HepG2 (cell line): ENCODE measurements around the gene CACNG1. TPM values are rescaled to one million over a fixed set of nuclear protein-coding genes. Genes with fewer than 3 reads are reported as not detected.

ENCODE experiments used
- ATAC-seq: fragments of 200-7000 bp; cut with Tn5 transposase; 3 replicates; pipeline ENCODE4 v1.9.1; 2020; ENCODE audit warnings: mild to moderate bottlenecking, moderate library complexity
- BruUV-seq: library from RNA; stranded (reverse); fragments of 400-500 nt; replicated peaks from 2 replicates; lab custom pipeline; 2021; lab: Mats Ljungman, UMichigan
- CTCF ChIA-PET: fragments of 300-600 bp; formaldehyde crosslinking; extraction: SDS; loops from one replicate; lab custom pipeline; 2021; ENCODE audit warnings: low total read pairs, inconsistent platforms, low intra/inter-chr PET ratio; lab: Yijun Ruan, JAX
- POLR2A ChIA-PET: fragments of 350-600 bp; sonication (Branson Sonifier 250); formaldehyde crosslinking; loops from one replicate; lab custom pipeline; 2020; ENCODE audit warnings: antibody characterized with exemption, inconsistent platforms; lab: Yijun Ruan, JAX
- DNase-seq: peaks from one replicate; pipeline ENCODE4 v3.0.0-alpha.2; 2015; ENCODE audit warnings: low spot score
- FAIRE-seq: peaks from 3 replicates; lab custom pipeline; 2011; peaks lifted over from hg19 to GRCh38; lab: Jason Lieb, UNC
- H2AFZ ChIP-seq: one replicate; pipeline ENCODE4 v1.6.1; 2011; ENCODE audit warnings: low read length, inconsistent platforms
- H3K27ac ChIP-seq: fragments of 300-600 bp; 3 replicates; pipeline ENCODE4 v1.8.0; 2011; ENCODE audit warnings: mixed run types, mild to moderate bottlenecking, mixed read lengths, low read length, inconsistent platforms; ENCODE audit not compliant: insufficient read depth; ENCODE audit errors: extremely low read length
- H3K27me3 ChIP-seq, 2 experiments: fragments of 200-600 bp in 1 of 2; 2 replicates in 1 of 2; 3 replicates in 1 of 2; pipeline versions ENCODE4 v1.6.0 to v1.8.0; 2011; ENCODE audit warnings: low read length in 2 of 2, mild to moderate bottlenecking in 2 of 2, moderate library complexity in 2 of 2, inconsistent platforms in 1 of 2; ENCODE audit not compliant: insufficient read depth in 2 of 2, control insufficient read depth in 1 of 2
- H3K36me3 ChIP-seq, 2 experiments: fragments of 200-600 bp in 1 of 2; replicated peaks in 1 of 2; 2 replicates in 1 of 2; 3 replicates in 1 of 2; pipeline versions ENCODE4 v1.5.1 to v1.8.0; 2011; ENCODE audit warnings: low read length in 2 of 2, inconsistent platforms in 1 of 2; ENCODE audit not compliant: insufficient read depth in 2 of 2, control insufficient read depth in 1 of 2
- H3K4me1 ChIP-seq: 2 replicates; pipeline ENCODE4 v1.5.1; 2012; ENCODE audit warnings: low read length, inconsistent platforms; ENCODE audit not compliant: insufficient read depth
- H3K4me2 ChIP-seq: 2 replicates; pipeline ENCODE4 v1.6.0; 2011; ENCODE audit warnings: low read depth, low read length, inconsistent platforms
- H3K4me3 ChIP-seq, 3 experiments: fragments of 200-600 bp in 1 of 3; sonication (generic), shearing (Covaris generic) in 1 of 3; replicated peaks in 1 of 3; 2 replicates each; pipeline ENCODE4 v1.5.1; 2011 to 2016; ENCODE audit warnings: low read length in 3 of 3, inconsistent platforms in 2 of 3, low read depth in 2 of 3, mild to moderate bottlenecking in 2 of 3, control low read depth in 1 of 3, mixed read lengths in 1 of 3; ENCODE audit not compliant: insufficient read depth in 1 of 3
- H3K79me2 ChIP-seq: one replicate; pipeline ENCODE4 v1.6.1; 2011; ENCODE audit warnings: low read length, inconsistent platforms; ENCODE audit not compliant: insufficient read depth
- H3K9ac ChIP-seq: 2 replicates; pipeline ENCODE4 v1.6.0; 2011; ENCODE audit warnings: mild to moderate bottlenecking, low read depth, low read length, inconsistent platforms; ENCODE audit not compliant: insufficient read depth
- H3K9me3 ChIP-seq: 2 replicates; pipeline ENCODE4 v1.5.1; 2012; ENCODE audit warnings: mild to moderate bottlenecking, low read length
- H4K20me1 ChIP-seq: 2 replicates; pipeline ENCODE4 v1.6.0; 2011; ENCODE audit warnings: inconsistent platforms, mild to moderate bottlenecking, low read length, moderate library complexity; ENCODE audit not compliant: insufficient read depth
- HNRNPK ChIP-seq: fragments of 200-400 bp; formaldehyde crosslinking; IDR thresholded peaks from 2 replicates; pipeline ENCODE4 v1.6.1; 2018; ENCODE audit warnings: low read length, low read depth, moderate library complexity, mild to moderate bottlenecking; ENCODE audit not compliant: poor library complexity, severe bottlenecking
- THAP11 ChIP-seq: IDR thresholded peaks from 2 replicates; pipeline ENCODE4 v1.6.1; 2016; ENCODE audit warnings: missing biosample characterization, missing genetic modification reagents
- ZNF614 ChIP-seq: IDR thresholded peaks from 2 replicates; pipeline ENCODE4 v1.6.1; 2018; ENCODE audit warnings: missing biosample characterization, missing genetic modification reagents, inconsistent platforms, borderline replicate concordance
- ZNF770 ChIP-seq: sonication (generic); formaldehyde crosslinking; IDR thresholded peaks from 2 replicates; pipeline ENCODE4 v1.5.0; 2020; ENCODE audit warnings: mild to moderate bottlenecking, missing genetic modification reagents
- ZNF816 ChIP-seq: sonication (generic); formaldehyde crosslinking; IDR thresholded peaks from 2 replicates; pipeline ENCODE4 v1.8.0; 2022; ENCODE audit warnings: missing genetic modification reagents, mild to moderate bottlenecking, borderline replicate concordance
- WGBS: methylation state at CpG from one replicate; pipeline ENCODE4 v1.1.6; 2017; ENCODE audit warnings: low lambda C conversion rate; 5-methylcytosine and 5-hydroxymethylcytosine counted together
- in situ Hi-C: cut with HindIII; loops from 2 replicates; pipeline ENCODE4 v1.10.0; 2017; ENCODE audit warnings: low pct_unique_long_range_greater_than_20kb; ENCODE audit not compliant: extremely low pct_ligation_motif_present
- intact Hi-C: fragments of 100-400 bp; cut with micrococcal nuclease; formaldehyde crosslinking; loops from one replicate; pipeline ENCODE4 v1.10.0; 2022; ENCODE audit not compliant: unreplicated experiment
- polyA plus RNA-seq, 8 experiments: library from polyadenylated mRNA; depleted of rRNA in 3 of 8; stranded (reverse) in 7 of 8; unstranded in 1 of 8; fragments of >200 nt; fragmentation: Illumina TruSeq in 4 of 8; extraction: Trizol in 4 of 8; gene quantifications; 2 replicates each; pipeline versions ENCODE4 v1.2.1 to v1.2.3, GENCODE V29; 2011 to 2016; ENCODE audit warnings: low read depth in 4 of 8, missing spikeins in 1 of 8, mixed read lengths in 1 of 8; ENCODE audit not compliant: insufficient read depth in 1 of 8
- total RNA-seq, 5 experiments: library from RNA; depleted of rRNA; stranded (reverse); fragments of >200 nt; fragmentation: Illumina TruSeq; extraction: Trizol; gene quantifications; 2 replicates each; pipeline ENCODE4 v1.2.3, GENCODE V29; 2016; ENCODE audit warnings: low read depth in 1 of 5

CACNG1 gene
- total and polyA plus RNA-seq, 2 of the 13 experiments (the other 11 are each of a cell fraction or from before 2014, with no cell fraction given), result not detected

GRCh38 chr17:67095291-67095690, 50.9 kb downstream of the CACNG1 start (continued):
- peak; percentile 98 for TF ChIP-seq ZNF770 (CRISPR knock-in tag)

- POLR2A ChIA-PET, result interaction anchor here (0.6 kb wide), 1 partner anchor 119 kb away, joined by 3 read pairs; no protein-coding TSS in a partner anchor
- no peak for FAIRE-seq
- in situ Hi-C loops (no loop called here), intact Hi-C loops (no loop called here)
- Histone ChIP-seq H3K9ac (no peak overlapping the region), H3K79me2 (peaks cover 17% of the 10 kb centered on the region), H3K4me3 (no peak overlapping the region), H3K4me2 (no peak overlapping the region), H3K27me3 (no peaks in the 10 kb centered on the region), H2AFZ (no peak overlapping the region), H3K4me1 (peaks cover 25% of the 10 kb centered on the region), H4K20me1 (peaks cover 22% of the 10 kb centered on the region), H3K9me3 (no peaks in the 10 kb centered on the region), H3K36me3 (peaks cover 8 to 27% of the 10 kb centered on the region in 2 experiments), H3K27ac (no peak overlapping the region)
- BruUV-seq, result no TSS peak
- 94% methylated on average over 1 of the region's 1 CpG for WGBS
- peak; percentile 11 for DNase-seq
- no peak for TF ChIP-seq THAP11 (CRISPR knock-in tag)
- peak; percentile 56 for TF ChIP-seq HNRNPK
- no peak; the same call in 2 of the 3 replicates for ATAC-seq
- CTCF ChIA-PET, result no interaction called here
Measured at GRCh38 chr17:67095803-67096202, 51.4 kb downstream of the CACNG1 start.

- ChIA-PET CTCF (no interaction called here), POLR2A (no interaction called here)
- Histone ChIP-seq H3K9me3 (no peaks in the 10 kb centered on the region), H3K4me3 (no peak overlapping the region), H3K27ac (no peak overlapping the region), H3K36me3 (peaks cover 8 to 31% of the 10 kb centered on the region in 2 experiments), H3K4me2 (no peak overlapping the region), H3K79me2 (peaks cover 19% of the 10 kb centered on the region), H3K9ac (no peak overlapping the region), H2AFZ (no peak overlapping the region), H4K20me1 (peaks cover 27% of the 10 kb centered on the region), H3K27me3 (no peaks in the 10 kb centered on the region), H3K4me1 (peaks cover 25% of the 10 kb centered on the region)
- DNase-seq (no peak), FAIRE-seq (no peak), ATAC-seq (no peak)
- intact Hi-C loops (no loop called here), in situ Hi-C loops (no loop called here)
- no TSS peak for BruUV-seq
- TF ChIP-seq ZNF816 (CRISPR knock-in tag) (0 out of 2 replicates have a peak, but pooled peaks have one; percentile 5), ZNF614 (CRISPR knock-in tag) (no peak)
- WGBS, result 100% methylated on average over 1 of the region's 1 CpG
Measured at GRCh38 chr17:67096609-67097008, 52.3 kb downstream of the CACNG1 start.
